Erythroblast (primary cell): ENCODE data around the gene RNU1-1.
"Not testable (repeated sequence)": the region's sequence is repeated elsewhere in the genome, so short reads cannot be mapped to it uniquely, and the experiment has no call there.

Experiments used
- GATA1 ChIP-seq: IDR thresholded peaks from 2 replicates; pipeline ENCODE4 v1.6.1; 2011; ENCODE audit warnings: low read depth, mild to moderate bottlenecking, control low read depth, low read length, moderate library complexity
- POLR2A ChIP-seq: IDR thresholded peaks from 2 replicates; pipeline ENCODE4 v1.6.1; 2011; ENCODE audit warnings: mild to moderate bottlenecking, low read length

DNA sequence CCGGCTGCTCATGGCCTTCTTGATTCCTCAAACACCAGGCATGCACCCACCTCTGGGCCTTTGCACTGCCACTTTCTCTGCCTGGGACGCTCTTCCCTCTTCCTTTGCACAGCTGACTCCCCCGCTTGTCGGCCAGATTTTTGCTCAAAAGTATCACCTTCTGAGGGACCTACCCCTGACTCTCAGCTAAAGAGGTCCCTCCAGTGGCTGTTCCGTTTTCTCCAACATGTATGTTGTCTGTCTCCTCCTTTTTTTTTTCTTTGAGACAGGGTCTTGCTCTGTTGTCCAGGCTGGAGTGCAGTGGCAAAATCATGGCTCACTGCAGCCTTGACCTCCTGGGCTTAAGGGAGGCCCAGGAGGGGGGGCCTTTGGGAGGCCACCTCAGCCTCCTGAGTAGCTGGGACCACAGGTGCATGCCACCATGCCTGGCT is 16.6 kb downstream of the RNU1-1 start:
- not testable (repeated sequence) for TF ChIP-seq POLR2A, GATA1
